HG02840 (cell line): ENCODE results near the gene SPHK2.
"Not testable (repeated sequence)": the region's sequence is repeated elsewhere in the genome, so short reads cannot be mapped to it uniquely, and the experiment has no call there.

ENCODE experiments used
- ATAC-seq: cut with Tn5 transposase; IDR thresholded peaks from one replicate; pipeline ENCODE4 v1.9.1; 2021; ENCODE audit warnings: mild to moderate bottlenecking, moderate library complexity, moderate number of reproducible peaks; ENCODE audit not compliant: unreplicated experiment, low FRiP score

SPHK2 gene

GRCh38 chr19:48654299-48655059 is 35.2 kb downstream of the SPHK2 start:
- ATAC-seq, result no peak

GRCh38 chr19:48656840-48657474 is 37.7 kb downstream of the SPHK2 start:
- ATAC-seq, result no peak

GRCh38 chr19:48657828-48658227 is 38.5 kb downstream of the SPHK2 start:
- not testable (repeated sequence) for ATAC-seq

GRCh38 chr19:48658483-48658882 is 39.2 kb downstream of the SPHK2 start:
- ATAC-seq, result no peak

GRCh38 chr19:48659768-48660167 is 40.5 kb downstream of the SPHK2 start:
- ATAC-seq, result no peak

- ATAC-seq, result peak; percentile 84
These were observed 41.8 kb downstream of the SPHK2 start for GRCh38 chr19:48660852-48661710.

- ATAC-seq, result no peak
These were observed 42.4 kb downstream of the SPHK2 start for GRCh38 chr19:48661711-48662090.

- ATAC-seq, result no peak
These were observed 44.4 kb downstream of the SPHK2 start for GRCh38 chr19:48663667-48664066.

- no peak for ATAC-seq
These were observed 45.2 kb downstream of the SPHK2 start for GRCh38 chr19:48664476-48664875.

GRCh38 chr19:48665786-48666185 is 46.5 kb downstream of the SPHK2 start:
- ATAC-seq, result no peak

GRCh38 chr19:48668332-48668731 is 49.0 kb downstream of the SPHK2 start:
- ATAC-seq, result no peak

- ATAC-seq, result no peak
These were observed 49.5 kb downstream of the SPHK2 start for GRCh38 chr19:48668761-48669160.

GRCh38 chr19:48669903-48670668 is 50.8 kb downstream of the SPHK2 start:
- ATAC-seq, result no peak

GRCh38 chr19:48670699-48671445 is 51.6 kb downstream of the SPHK2 start:
- ATAC-seq, result no peak

GRCh38 chr19:48671446-48671995 is 52.2 kb downstream of the SPHK2 start:
- ATAC-seq, result no peak

GRCh38 chr19:48672994-48673393 is 53.7 kb downstream of the SPHK2 start, which contains the start of gene NTN5:
Gene NTN5 (minus strand): TSS chr19:48673017. CDS start chr19:48670986, 2,031 bp downstream.
- no peak for ATAC-seq

GRCh38 chr19:48673436-48674100 is 54.3 kb downstream of the SPHK2 start:
- no peak for ATAC-seq

GRCh38 chr19:48674216-48674809 is 55.0 kb downstream of the SPHK2 start:
- no peak for ATAC-seq
